ENCODE results near the gene NATD1. TPM values are rescaled to one million over a fixed set of nuclear protein-coding genes. Genes with fewer than 3 reads are reported as not detected.
A peak's percentile ranks its signal among the peaks of the same experiment; 100 is the strongest.

Gene NATD1
- total and polyA plus RNA-seq, 9 of the 15 experiments (the other 6 are each of a cell fraction or from before 2014, with no cell fraction given), result 0.24 to 5.4 (median 1.6) TPM

- TF ChIP-seq CREB3L1 (IDR thresholded peaks at IDR 0.05; ENCODE audit: borderline replicate concordance, low read depth), result peak; percentile 97
- TF ChIP-seq ATF4 (CRISPR knock-in tag; IDR thresholded peaks at IDR 0.05), result peak; percentile 50; the same call in 1 of the 2 replicates
- TF ChIP-seq KAT7 (CRISPR knock-in tag; IDR thresholded peaks at IDR 0.05; ENCODE audit: borderline replicate concordance), result peak; percentile 8; the same call in 1 of the 2 replicates
- peak; percentile 87 for TF ChIP-seq SMAD4 (CRISPR knock-in tag; conservative IDR thresholded peaks at IDR 0.05)
- no peak for TF ChIP-seq PATZ1 (CRISPR knock-in tag; IDR thresholded peaks at IDR 0.05; ENCODE audit: borderline replicate concordance)
- peak; percentile 62; the same call in 1 of the 2 replicates for TF ChIP-seq TFAP4 (CRISPR knock-in tag; IDR thresholded peaks at IDR 0.05; ENCODE audit: borderline replicate concordance)
- TF ChIP-seq REST (IDR thresholded peaks at IDR 0.05; ENCODE audit: borderline replicate concordance), result no peak
- 0 out of 2 replicates have a peak, but pooled peaks have one; percentile 29 for TF ChIP-seq REST (CRISPR knock-in tag; IDR thresholded peaks at IDR 0.05; ENCODE audit: low read depth)
- no peak for TF ChIP-seq COPS2 (conservative IDR thresholded peaks at IDR 0.05)
- TF ChIP-seq KLF16 (IDR thresholded peaks at IDR 0.05), result no peak
- TF ChIP-seq DDX20 (tag; IDR thresholded peaks at IDR 0.05; ENCODE audit: low read depth), result no peak
These were observed 39.0 kb downstream of the NATD1 start, which contains the start of gene TMEM11 (continued) for GRCh38 chr17:21214015-21214776.

All from K562 (cell line).